ENCODE data around the gene IKZF5.

The IKZF5 gene

GRCh38 chr10:123008355-123009104 is at the start of gene IKZF5, which contains the start of gene ACADSB:
Gene IKZF5, minus strand, starts transcription at chr10:123008795. Its CDS starts 10,170 bp downstream, at chr10:122998625.
Gene ACADSB, plus strand, starts transcription at chr10:123009006. Its CDS starts 24 bp downstream, at chr10:123009030.
- DNase-seq (ENCODE audit: low spot score), result peak; percentile 95

- DNase-seq (ENCODE audit: low spot score), result no peak
Observed at GRCh38 chr10:123057968-123058367, 49.4 kb upstream of the IKZF5 start.

GRCh38 chr10:123045961-123046731 is 37.6 kb upstream of the IKZF5 start:
- no peak for DNase-seq (ENCODE audit: low spot score)

- peak; percentile 48 for DNase-seq (ENCODE audit: low spot score)
Observed at GRCh38 chr10:123044391-123044790, 35.8 kb upstream of the IKZF5 start.

- peak; percentile 77 for DNase-seq (ENCODE audit: low spot score)
Observed at GRCh38 chr10:123043409-123043925, 34.9 kb upstream of the IKZF5 start.

GRCh38 chr10:123042708-123043408 is 34.3 kb upstream of the IKZF5 start:
- no peak for DNase-seq (ENCODE audit: low spot score)

- DNase-seq (ENCODE audit: low spot score), result no peak
Observed at GRCh38 chr10:123039632-123039930, 31.0 kb upstream of the IKZF5 start.

- DNase-seq (ENCODE audit: low spot score), result no peak
Observed at GRCh38 chr10:123038782-123039631, 30.4 kb upstream of the IKZF5 start.

- no peak for DNase-seq (ENCODE audit: low spot score)
Observed at GRCh38 chr10:123035467-123036086, 27.0 kb upstream of the IKZF5 start.

- DNase-seq (ENCODE audit: low spot score), result no peak
Observed at GRCh38 chr10:123034332-123034731, 25.7 kb upstream of the IKZF5 start.

- no peak for DNase-seq (ENCODE audit: low spot score)
Observed at GRCh38 chr10:123031124-123031523, 22.5 kb upstream of the IKZF5 start.

GRCh38 chr10:123027861-123028260 is 19.3 kb upstream of the IKZF5 start:
- DNase-seq (ENCODE audit: low spot score), result no peak

GRCh38 chr10:123026302-123026701 is 17.7 kb upstream of the IKZF5 start:
- DNase-seq (ENCODE audit: low spot score), result no peak

- no peak for DNase-seq (ENCODE audit: low spot score)
Observed at GRCh38 chr10:123024540-123024939, 15.9 kb upstream of the IKZF5 start.

- peak; percentile 9 for DNase-seq (ENCODE audit: low spot score)
Observed at GRCh38 chr10:123021517-123021916, 12.9 kb upstream of the IKZF5 start.

- DNase-seq (ENCODE audit: low spot score), result no peak
Observed at GRCh38 chr10:123019941-123020703, 11.5 kb upstream of the IKZF5 start.

GRCh38 chr10:123019264-123019663 is 10.7 kb upstream of the IKZF5 start:
- no peak for DNase-seq (ENCODE audit: low spot score)

GRCh38 chr10:123018531-123018930 is 9.9 kb upstream of the IKZF5 start:
- DNase-seq (ENCODE audit: low spot score), result no peak

GRCh38 chr10:123017421-123018165 is 9.0 kb upstream of the IKZF5 start:
- no peak for DNase-seq (ENCODE audit: low spot score)

- DNase-seq (ENCODE audit: low spot score), result no peak
Observed at GRCh38 chr10:123016228-123016627, 7.6 kb upstream of the IKZF5 start.

All from SW480 (cell line).